HCT116 (cell line): Measurements from ENCODE around the gene CD247. TPM values are rescaled to one million over a fixed set of nuclear protein-coding genes. Genes with fewer than 3 reads are reported as not detected.

Source experiments
- ATAC-seq: fragments of 200-7000 bp; cut with Tn5 transposase; 2 replicates; pipeline ENCODE4 v1.9.1; 2020; ENCODE audit warnings: mild to moderate bottlenecking, moderate library complexity
- BruUV-seq: library from RNA; stranded (reverse); fragments of 400-500 nt; replicated peaks from 2 replicates; lab custom pipeline; 2021; lab: Mats Ljungman, UMichigan
- CTCF ChIA-PET: fragments of 300-600 bp; sonication (Branson Sonifier 250); formaldehyde crosslinking; loops from one replicate; lab custom pipeline; 2021; ENCODE audit warnings: antibody characterized with exemption; lab: Charles Lee
- POLR2A ChIA-PET: fragments of 300-600, 350-600 bp; sonication (Branson Sonifier 250); formaldehyde crosslinking; loops from one replicate; lab custom pipeline; 2021; ENCODE audit warnings: antibody characterized with exemption; lab: Charles Lee
- RAD21 ChIA-PET, 2 experiments: fragments of 300-600 bp; sonication (Branson Sonifier 250); formaldehyde crosslinking; loops; one replicate each; lab custom pipeline; 2023; ENCODE audit warnings: low total read pairs in 2 of 2; ENCODE audit not compliant: uncharacterized antibody in 2 of 2, unreplicated experiment in 2 of 2, low non-redundant PET in 1 of 2; lab: Charles Lee
- DNase-seq: peaks from one replicate; pipeline ENCODE4 v3.0.0-alpha.2; 2010; ENCODE audit warnings: low read depth, low spot score
- H2AFZ ChIP-seq: fragments of 200-600 bp; shearing (Covaris generic), sonication (generic); 2 replicates; pipeline ENCODE4 v1.6.1; 2017; ENCODE audit warnings: low read depth, mixed run types, mixed read lengths, antibody characterized with exemption, low read length; ENCODE audit not compliant: poor library complexity, severe bottlenecking
- H3K27ac ChIP-seq: 2 replicates; pipeline ENCODE4 v1.5.1; 2012; ENCODE audit warnings: low read depth, low read length
- H3K27me3 ChIP-seq: fragments of 200-600 bp; sonication (generic); 2 replicates; pipeline ENCODE4 v1.6.1; 2016; ENCODE audit warnings: mixed run types, low read length, mixed read lengths; ENCODE audit not compliant: insufficient read depth
- H3K36me3 ChIP-seq, 2 experiments: fragments of 200-500 bp in 1 of 2; fragments of 200-600 bp in 1 of 2; sonication (Bioruptor generic) in 1 of 2; sonication (generic) in 1 of 2; 2 replicates each; pipeline versions ENCODE4 v1.5.1 to v1.6.1; 2014 to 2016; ENCODE audit warnings: low read length in 2 of 2, inconsistent platforms in 1 of 2, mixed read lengths in 1 of 2, mixed run types in 1 of 2; ENCODE audit not compliant: insufficient read depth in 2 of 2, control insufficient read depth in 1 of 2
- H3K4me1 ChIP-seq, 2 experiments: fragments of 200-600 bp in 1 of 2; sonication (generic) in 1 of 2; 2 replicates each; pipeline versions ENCODE4 v1.5.1 to v1.6.1; 2012 to 2017; ENCODE audit warnings: low read length in 2 of 2, inconsistent platforms in 1 of 2, mild to moderate bottlenecking in 1 of 2, mixed read lengths in 1 of 2, mixed run types in 1 of 2, moderate library complexity in 1 of 2; ENCODE audit not compliant: insufficient read depth in 2 of 2, control insufficient read depth in 1 of 2
- H3K4me2 ChIP-seq: fragments of 200-600 bp; sonication (generic); 2 replicates; pipeline ENCODE4 v1.6.1; 2017; ENCODE audit warnings: mixed run types, low read length, mixed read lengths
- H3K4me3 ChIP-seq, 2 experiments: fragments of 200-600 bp in 1 of 2; sonication (generic) in 1 of 2; replicated peaks in 1 of 2; 2 replicates each; pipeline ENCODE4 v1.5.1; 2011 to 2016; ENCODE audit warnings: low read length in 2 of 2, control low read depth in 1 of 2, low read depth in 1 of 2, mild to moderate bottlenecking in 1 of 2, mixed read lengths in 1 of 2, mixed run types in 1 of 2
- H3K79me2 ChIP-seq: fragments of 200-600 bp; sonication (generic); 2 replicates; pipeline ENCODE4 v1.6.1; 2017; ENCODE audit warnings: mild to moderate bottlenecking, mixed run types, low read length, moderate library complexity, mixed read lengths; ENCODE audit not compliant: insufficient read depth
- H3K9ac ChIP-seq: fragments of 200-600 bp; sonication (generic); 2 replicates; pipeline ENCODE4 v1.6.1; 2016; ENCODE audit warnings: low read length, mixed read lengths
- H3K9me2 ChIP-seq: fragments of 200-600 bp; sonication (generic), shearing (Covaris generic); 2 replicates; pipeline ENCODE4 v1.6.1; 2017; ENCODE audit warnings: mixed run types, mild to moderate bottlenecking, moderate library complexity; ENCODE audit not compliant: insufficient read depth
- H3K9me3 ChIP-seq, 2 experiments: fragments of 200-500 bp in 1 of 2; fragments of 200-600 bp in 1 of 2; sonication (Bioruptor generic) in 1 of 2; sonication (generic) in 1 of 2; 2 replicates each; pipeline ENCODE4 v1.6.1; 2014 to 2017; ENCODE audit warnings: low read length in 2 of 2, mixed read lengths in 2 of 2, inconsistent platforms in 1 of 2, low read depth in 1 of 2, mild to moderate bottlenecking in 1 of 2, mixed run types in 1 of 2, moderate library complexity in 1 of 2; ENCODE audit not compliant: control insufficient read depth in 1 of 2, insufficient read depth in 1 of 2
- H4K20me1 ChIP-seq: fragments of 200-600 bp; sonication (generic), shearing (Covaris generic); 2 replicates; pipeline ENCODE4 v1.6.1; 2017; ENCODE audit warnings: mixed run types, mild to moderate bottlenecking, moderate library complexity; ENCODE audit not compliant: insufficient read depth
- CBX3 ChIP-seq: IDR thresholded peaks from 2 replicates; pipeline ENCODE4 v1.6.1; 2012; ENCODE audit warnings: low read depth
- EGR1 ChIP-seq: IDR thresholded peaks from 2 replicates; pipeline ENCODE4 v1.6.1; 2012; ENCODE audit warnings: low read depth
- EZH2 ChIP-seq: fragments of 200-600 bp; sonication (generic); IDR thresholded peaks from 2 replicates; pipeline ENCODE4 v1.6.1; 2017; ENCODE audit warnings: antibody characterized with exemption, mixed run types
- EZH2phosphoT487 ChIP-seq: fragments of 200-600 bp; IDR thresholded peaks from 2 replicates; pipeline ENCODE4 v1.6.1; 2018; ENCODE audit warnings: antibody characterized with exemption, borderline replicate concordance
- FOSL1 ChIP-seq: IDR thresholded peaks from 2 replicates; pipeline ENCODE4 v1.6.1; 2012; ENCODE audit warnings: low read depth
- JUND ChIP-seq: IDR thresholded peaks from 2 replicates; pipeline ENCODE4 v1.6.1; 2012
- MAX ChIP-seq: IDR thresholded peaks from 2 replicates; pipeline ENCODE4 v1.6.1; 2012
- POLR2A ChIP-seq: IDR thresholded peaks from 2 replicates; pipeline ENCODE4 v1.7.0; 2011; ENCODE audit warnings: borderline replicate concordance; ENCODE audit not compliant: insufficient read depth, insufficient read length; ENCODE audit errors: extremely low read depth
- REST ChIP-seq: IDR thresholded peaks from 2 replicates; pipeline ENCODE4 v1.6.1; 2012; ENCODE audit warnings: low read depth
- SP1 ChIP-seq: IDR thresholded peaks from 2 replicates; pipeline ENCODE4 v1.6.1; 2012; ENCODE audit warnings: low read depth
- SRF ChIP-seq: IDR thresholded peaks from 2 replicates; pipeline ENCODE4 v1.6.1; 2012; ENCODE audit warnings: low read depth
- TCF7L2 ChIP-seq: IDR thresholded peaks from 2 replicates; pipeline ENCODE4 v1.7.0; 2011; ENCODE audit warnings: borderline replicate concordance, inconsistent platforms; ENCODE audit not compliant: insufficient read depth, insufficient read length; ENCODE audit errors: extremely low read depth
- YY1 ChIP-seq: IDR thresholded peaks from 2 replicates; pipeline ENCODE4 v1.6.1; 2011; ENCODE audit warnings: low read length, low read depth, moderate library complexity, mild to moderate bottlenecking; ENCODE audit not compliant: insufficient replicate concordance; ENCODE audit errors: extremely low read depth
- ZNF274 ChIP-seq: fragments of 200-500 bp; sonication (Bioruptor generic); IDR thresholded peaks from 2 replicates; pipeline ENCODE4 v1.6.1; 2014; ENCODE audit warnings: mild to moderate bottlenecking, low read depth, low read length, inconsistent platforms
- intact Hi-C: fragments of 100-400 bp; cut with micrococcal nuclease; formaldehyde crosslinking; loops from 2 replicates; pipeline ENCODE4 v1.10.0; 2022
- total RNA-seq: library from RNA; stranded (reverse); gene quantifications from one replicate; pipeline ENCODE4 v1.2.1, GENCODE V29; 2021; ENCODE audit not compliant: unreplicated experiment
- TF ChIP-seq, protein P1 (sequence below): IDR thresholded peaks from 2 replicates; pipeline ENCODE4 v1.6.1; 2012
- TF ChIP-seq, protein P2 (sequence below): IDR thresholded peaks from 2 replicates; pipeline ENCODE4 v1.6.1; 2011; ENCODE audit warnings: mild to moderate bottlenecking, low read length, moderate library complexity; ENCODE audit not compliant: insufficient replicate concordance; ENCODE audit errors: extremely low read depth

The CD247 gene
- total RNA-seq, 1 experiment from 2014 or later, result 0.57 TPM

- Histone ChIP-seq H4K20me1 (no peaks in the 10 kb centered on the region), H3K9ac (no peak overlapping the region), H3K9me3 (no peaks in the 10 kb centered on the region), H3K4me2 (no peak overlapping the region), H3K79me2 (no peaks in the 10 kb centered on the region), H3K27me3 (peaks cover 7% of the 10 kb centered on the region; the same call in 1 of the 2 replicates), H2AFZ (no peak overlapping the region), H3K36me3 (no peaks in the 10 kb centered on the region), H3K4me3 (no peak overlapping the region), H3K27ac (no peak overlapping the region), H3K9me2 (no peaks in the 10 kb centered on the region), H3K4me1 (no peaks in the 10 kb centered on the region)
- ChIA-PET RAD21 (no interaction called here), POLR2A (no interaction called here), CTCF (no interaction called here)
- BruUV-seq, result no TSS peak
- ATAC-seq, result no peak
- no peak for DNase-seq
- TF ChIP-seq EZH2 (no peak), FOSL1 (no peak), ZNF274 (no peak), EZH2phosphoT487 (no peak), TCF7L2 (no peak), JUND (no peak), REST (no peak), SP1 (no peak), YY1 (no peak), POLR2A (no peak), SRF (no peak), CBX3 (no peak), MAX (no peak), EGR1 (no peak)
- TF ChIP-seq, protein P1, sequence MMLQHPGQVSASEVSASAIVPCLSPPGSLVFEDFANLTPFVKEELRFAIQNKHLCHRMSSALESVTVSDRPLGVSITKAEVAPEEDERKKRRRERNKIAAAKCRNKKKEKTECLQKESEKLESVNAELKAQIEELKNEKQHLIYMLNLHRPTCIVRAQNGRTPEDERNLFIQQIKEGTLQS, result no peak
- TF ChIP-seq, protein P2, sequence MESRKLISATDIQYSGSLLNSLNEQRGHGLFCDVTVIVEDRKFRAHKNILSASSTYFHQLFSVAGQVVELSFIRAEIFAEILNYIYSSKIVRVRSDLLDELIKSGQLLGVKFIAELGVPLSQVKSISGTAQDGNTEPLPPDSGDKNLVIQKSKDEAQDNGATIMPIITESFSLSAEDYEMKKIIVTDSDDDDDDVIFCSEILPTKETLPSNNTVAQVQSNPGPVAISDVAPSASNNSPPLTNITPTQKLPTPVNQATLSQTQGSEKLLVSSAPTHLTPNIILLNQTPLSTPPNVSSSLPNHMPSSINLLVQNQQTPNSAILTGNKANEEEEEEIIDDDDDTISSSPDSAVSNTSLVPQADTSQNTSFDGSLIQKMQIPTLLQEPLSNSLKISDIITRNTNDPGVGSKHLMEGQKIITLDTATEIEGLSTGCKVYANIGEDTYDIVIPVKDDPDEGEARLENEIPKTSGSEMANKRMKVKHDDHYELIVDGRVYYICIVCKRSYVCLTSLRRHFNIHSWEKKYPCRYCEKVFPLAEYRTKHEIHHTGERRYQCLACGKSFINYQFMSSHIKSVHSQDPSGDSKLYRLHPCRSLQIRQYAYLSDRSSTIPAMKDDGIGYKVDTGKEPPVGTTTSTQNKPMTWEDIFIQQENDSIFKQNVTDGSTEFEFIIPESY, result no peak
- intact Hi-C loops, result no loop called here
Observed at GRCh38 chr1:167502719-167503462, 15.4 kb downstream of the CD247 start.
